Measurements from ENCODE around the gene GPRIN1. TPM values are rescaled to one million over a fixed set of nuclear protein-coding genes. Genes with fewer than 3 reads are reported as not detected.

Gene GPRIN1
- total RNA-seq, 4 donors from 2014 or later: 0.37 to 1.9 (median 0.90) TPM

DNA sequence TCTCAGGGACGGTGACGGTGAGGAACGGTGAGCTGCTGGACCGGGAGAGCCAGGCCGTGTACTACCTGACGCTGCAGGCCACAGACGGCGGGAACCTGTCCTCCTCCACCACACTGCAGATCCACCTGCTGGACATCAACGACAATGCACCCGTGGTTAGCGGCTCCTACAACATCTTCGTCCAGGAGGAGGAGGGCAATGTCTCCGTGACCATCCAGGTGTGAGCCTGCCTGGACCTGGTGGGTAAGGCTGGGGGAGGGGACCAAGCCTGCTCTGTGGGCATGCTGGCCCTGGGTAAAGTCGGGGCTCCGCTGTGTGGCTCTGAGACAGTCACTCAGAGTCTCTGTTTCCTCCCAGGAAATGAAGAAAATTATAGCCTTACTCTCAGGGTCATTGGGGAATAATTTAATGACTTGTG, 31.6 kb downstream of the GPRIN1 start:
- TF ChIP-seq, protein P1, sequence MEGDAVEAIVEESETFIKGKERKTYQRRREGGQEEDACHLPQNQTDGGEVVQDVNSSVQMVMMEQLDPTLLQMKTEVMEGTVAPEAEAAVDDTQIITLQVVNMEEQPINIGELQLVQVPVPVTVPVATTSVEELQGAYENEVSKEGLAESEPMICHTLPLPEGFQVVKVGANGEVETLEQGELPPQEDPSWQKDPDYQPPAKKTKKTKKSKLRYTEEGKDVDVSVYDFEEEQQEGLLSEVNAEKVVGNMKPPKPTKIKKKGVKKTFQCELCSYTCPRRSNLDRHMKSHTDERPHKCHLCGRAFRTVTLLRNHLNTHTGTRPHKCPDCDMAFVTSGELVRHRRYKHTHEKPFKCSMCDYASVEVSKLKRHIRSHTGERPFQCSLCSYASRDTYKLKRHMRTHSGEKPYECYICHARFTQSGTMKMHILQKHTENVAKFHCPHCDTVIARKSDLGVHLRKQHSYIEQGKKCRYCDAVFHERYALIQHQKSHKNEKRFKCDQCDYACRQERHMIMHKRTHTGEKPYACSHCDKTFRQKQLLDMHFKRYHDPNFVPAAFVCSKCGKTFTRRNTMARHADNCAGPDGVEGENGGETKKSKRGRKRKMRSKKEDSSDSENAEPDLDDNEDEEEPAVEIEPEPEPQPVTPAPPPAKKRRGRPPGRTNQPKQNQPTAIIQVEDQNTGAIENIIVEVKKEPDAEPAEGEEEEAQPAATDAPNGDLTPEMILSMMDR (IDR thresholded peaks at IDR 0.05): no peak
- DNase-seq (ENCODE audit: low spot score) (no peak), ATAC-seq (ENCODE audit: low FRiP score) (peak; percentile 44)

DNA sequence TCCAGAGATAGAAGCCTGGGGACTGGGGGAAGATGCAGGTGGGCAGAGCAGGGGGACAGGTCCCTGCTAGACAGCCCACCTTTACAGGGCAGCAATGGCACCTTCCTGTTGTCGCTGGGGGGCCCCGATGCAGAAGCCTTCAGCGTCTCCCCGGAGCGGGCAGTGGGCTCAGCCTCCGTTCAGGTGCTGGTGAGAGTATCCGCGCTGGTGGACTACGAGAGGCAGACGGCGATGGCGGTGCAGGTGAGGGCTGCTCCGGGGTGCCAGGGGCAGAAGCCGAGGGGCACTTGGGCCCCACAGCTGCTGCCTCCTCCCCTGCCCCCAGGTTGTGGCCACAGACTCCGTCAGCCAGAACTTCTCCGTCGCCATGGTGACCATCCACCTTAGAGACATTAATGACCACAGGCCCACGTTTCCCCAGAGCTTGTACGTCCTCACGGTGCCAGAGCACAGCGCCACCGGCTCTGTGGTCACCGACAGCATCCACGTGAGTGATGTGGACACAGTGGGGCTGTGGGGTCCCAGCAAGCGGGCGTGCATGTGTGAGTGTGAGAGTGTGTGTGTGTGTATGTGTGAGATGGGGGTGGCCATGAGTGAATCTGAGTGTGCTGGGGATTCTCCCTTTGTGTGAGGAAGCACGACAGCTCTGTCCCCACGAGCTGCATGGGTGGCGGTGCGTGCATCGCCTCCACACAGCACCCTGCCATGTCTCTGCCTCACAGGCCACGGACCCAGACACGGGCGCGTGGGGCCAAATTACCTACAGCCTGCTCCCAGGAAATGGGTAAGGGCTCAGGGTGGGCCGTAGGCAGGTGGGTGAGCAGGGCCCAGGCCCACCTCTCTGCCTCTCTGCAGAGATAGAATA, 32.4 kb downstream of the GPRIN1 start:
- TF ChIP-seq, protein P1 (IDR thresholded peaks at IDR 0.05): no peak
- DNase-seq (ENCODE audit: low spot score) (no peak), ATAC-seq (ENCODE audit: low FRiP score) (no peak)

DNA sequence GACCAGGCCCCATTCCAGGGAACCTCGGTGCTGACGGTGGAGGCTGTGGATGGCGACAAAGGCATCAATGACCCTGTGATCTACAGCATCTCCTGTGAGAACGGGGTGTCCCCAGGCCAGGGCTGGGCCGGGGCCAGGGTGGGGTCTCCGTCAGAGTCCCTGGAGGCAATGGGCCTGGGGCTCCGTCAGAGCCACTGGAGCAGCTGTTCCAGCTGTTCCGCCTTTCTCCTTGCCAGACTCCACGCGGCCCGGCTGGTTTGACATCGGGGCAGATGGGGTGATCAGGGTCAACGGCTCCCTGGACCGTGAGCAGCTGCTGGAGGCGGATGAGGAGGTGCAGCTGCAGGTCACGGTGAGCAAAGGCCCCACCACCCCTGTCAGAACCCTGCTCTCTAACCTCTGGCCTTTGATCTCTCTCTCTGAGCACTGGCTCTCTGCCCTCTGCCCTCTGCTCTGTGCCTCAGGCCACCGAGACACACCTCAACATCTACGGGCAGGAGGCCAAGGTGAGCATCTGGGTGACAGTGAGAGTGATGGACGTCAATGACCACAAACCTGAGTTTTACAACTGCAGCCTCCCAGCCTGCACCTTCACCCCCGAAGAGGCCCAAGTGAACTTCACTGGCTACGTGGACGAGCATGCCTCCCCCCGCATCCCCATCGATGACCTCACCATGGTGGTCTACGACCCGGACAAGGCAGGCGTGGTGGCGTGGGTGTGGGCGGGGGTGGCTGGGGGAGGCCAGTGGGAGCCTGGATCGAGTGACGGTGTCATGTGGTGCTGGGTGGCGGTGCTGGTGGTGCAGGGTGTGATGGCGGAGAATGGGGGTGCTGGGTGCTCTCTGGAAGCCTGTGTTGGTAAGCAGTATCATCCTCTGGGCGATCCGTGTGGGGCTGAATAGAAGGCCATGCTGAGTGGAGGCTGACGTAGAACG, 34.2 kb downstream of the GPRIN1 start:
- TF ChIP-seq, protein P1 (IDR thresholded peaks at IDR 0.05): no peak
- no peak for DNase-seq (ENCODE audit: low spot score)
- no peak for ATAC-seq (ENCODE audit: low FRiP score)

DNA sequence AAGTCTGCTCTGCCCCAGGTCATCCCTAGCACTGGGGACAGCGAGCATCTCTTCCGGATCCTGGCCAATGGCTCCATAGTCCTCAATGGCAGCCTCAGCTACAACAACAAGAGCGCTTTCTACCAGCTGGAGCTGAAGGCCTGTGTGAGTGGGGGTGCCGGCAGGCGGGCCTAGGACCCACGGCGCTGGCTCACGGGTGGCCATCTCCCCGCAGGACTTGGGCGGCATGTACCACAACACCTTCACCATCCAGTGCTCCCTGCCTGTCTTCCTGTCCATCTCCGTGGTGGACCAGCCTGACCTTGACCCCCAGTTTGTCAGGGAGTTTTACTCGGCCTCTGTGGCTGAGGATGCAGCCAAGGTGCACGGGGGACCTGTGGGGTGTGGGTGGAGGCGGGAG, 34.9 kb downstream of the GPRIN1 start:
- ATAC-seq (ENCODE audit: low FRiP score): no peak
- DNase-seq (ENCODE audit: low spot score): no peak
- TF ChIP-seq, protein P1 (IDR thresholded peaks at IDR 0.05): no peak

DNA sequence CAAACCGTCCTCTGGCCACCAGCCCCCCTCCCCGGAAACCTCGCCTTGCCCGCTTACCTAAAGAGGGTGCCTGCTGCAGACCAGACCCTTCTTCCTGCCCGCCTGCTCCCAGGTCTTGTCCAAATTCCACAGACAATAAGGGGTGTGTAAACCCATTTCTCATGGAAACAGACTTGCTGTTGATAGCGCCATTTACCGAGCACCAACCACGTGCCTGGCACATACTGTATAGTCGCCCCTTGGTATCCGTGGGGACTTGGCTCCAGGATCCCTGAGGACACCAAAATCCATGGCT, 35.7 kb downstream of the GPRIN1 start:
- no peak for DNase-seq (ENCODE audit: low spot score)
- no peak for ATAC-seq (ENCODE audit: low FRiP score)
- TF ChIP-seq, protein P1 (IDR thresholded peaks at IDR 0.05): no peak

DNA sequence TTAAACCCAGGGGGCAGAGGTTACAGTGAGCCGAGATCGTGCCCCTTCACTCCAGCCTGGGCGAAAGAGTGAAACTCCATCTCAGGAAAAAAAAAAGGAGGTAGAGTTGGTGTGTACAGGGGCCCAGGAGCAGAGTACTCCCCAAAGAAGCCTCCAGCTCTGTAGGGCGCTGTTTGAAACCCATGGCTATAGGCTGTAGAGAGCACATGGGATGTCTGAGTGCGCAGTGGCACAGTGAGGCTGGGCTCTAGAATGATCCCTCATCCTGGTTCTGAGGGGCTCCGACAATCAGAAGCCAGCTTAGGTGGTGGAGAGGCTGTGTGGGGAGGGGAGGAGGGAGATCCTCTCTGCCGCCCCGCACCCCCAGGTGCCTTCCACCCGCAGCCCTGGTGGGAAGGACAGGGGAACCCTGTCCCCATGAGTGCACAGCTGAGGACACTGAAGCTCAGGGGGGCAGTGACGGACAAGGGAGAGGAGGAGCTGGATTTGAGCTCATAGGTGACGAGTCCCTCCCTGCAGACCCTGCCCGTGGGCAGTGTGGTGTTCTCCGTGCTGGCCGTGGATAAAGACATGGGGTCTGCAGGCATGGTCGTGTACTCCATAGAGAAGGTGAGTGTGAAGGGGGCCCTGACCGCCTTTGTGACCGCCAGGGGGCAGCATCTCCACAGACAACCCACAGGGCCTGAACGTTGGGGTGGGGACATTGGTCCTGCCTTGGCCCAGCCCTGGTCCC, 36.2 kb downstream of the GPRIN1 start:
- ATAC-seq (ENCODE audit: low FRiP score) (peak; percentile 32), DNase-seq (ENCODE audit: low spot score) (peak; percentile 70)
- TF ChIP-seq, protein P1 (IDR thresholded peaks at IDR 0.05): no peak
